Loucy (cell line): ENCODE data around the gene PPP1R9B.

Experiments
- H2AFZ ChIP-seq: fragments of 200-600 bp; sonication (generic); 2 replicates; pipeline ENCODE4 v1.6.0; 2016; ENCODE audit warnings: antibody characterized with exemption, mild to moderate bottlenecking, low read length, moderate library complexity
- H3F3A ChIP-seq: fragments of 200-600 bp; 2 replicates; pipeline ENCODE4 v1.6.0; 2016; ENCODE audit warnings: antibody characterized with exemption, low read depth, mild to moderate bottlenecking
- H3K27me3 ChIP-seq: fragments of 200-600 bp; sonication (generic); 2 replicates; pipeline ENCODE4 v1.6.1; 2014; ENCODE audit warnings: low read length, mild to moderate bottlenecking; ENCODE audit not compliant: insufficient read depth, poor library complexity, severe bottlenecking
- H3K36me3 ChIP-seq: fragments of 200-600 bp; sonication (generic); 2 replicates; pipeline ENCODE4 v1.6.1; 2016; ENCODE audit warnings: low read length; ENCODE audit not compliant: insufficient read depth
- H3K4me1 ChIP-seq: fragments of 200-600 bp; sonication (generic); 2 replicates; pipeline ENCODE4 v1.5.1; 2014; ENCODE audit warnings: low read length, mild to moderate bottlenecking; ENCODE audit not compliant: insufficient read depth, poor library complexity, severe bottlenecking
- H3K4me2 ChIP-seq: fragments of 200-600 bp; sonication (generic); 2 replicates; pipeline ENCODE4 v1.6.0; 2014; ENCODE audit warnings: antibody characterized with exemption, low read length, low read depth, mild to moderate bottlenecking; ENCODE audit not compliant: poor library complexity, severe bottlenecking
- H3K4me3 ChIP-seq: fragments of 200-600 bp; sonication (generic); 2 replicates; pipeline ENCODE4 v1.5.1; 2014; ENCODE audit warnings: low read length, mild to moderate bottlenecking, mixed read lengths; ENCODE audit not compliant: poor library complexity, severe bottlenecking
- H3K79me2 ChIP-seq: fragments of 200-600 bp; sonication (generic); 2 replicates; pipeline ENCODE4 v1.6.1; 2014; ENCODE audit warnings: low read length; ENCODE audit not compliant: insufficient read depth
- H3K9ac ChIP-seq: fragments of 200-600 bp; sonication (generic); 2 replicates; pipeline ENCODE4 v1.6.0; 2014; ENCODE audit warnings: mild to moderate bottlenecking, low read depth, low read length, moderate library complexity; ENCODE audit not compliant: poor library complexity, severe bottlenecking
- H3K9me2 ChIP-seq: fragments of 200-600 bp; sonication (generic); replicated peaks from 2 replicates; pipeline ENCODE4 v1.6.1; 2016; ENCODE audit warnings: low read depth, low read length, mixed read lengths
- H3K9me3 ChIP-seq: fragments of 200-600 bp; sonication (generic); 2 replicates; pipeline ENCODE4 v1.6.1; 2014; ENCODE audit warnings: mild to moderate bottlenecking, antibody characterized with exemption, low read length, low read depth; ENCODE audit not compliant: insufficient read depth
- H4K20me1 ChIP-seq: fragments of 200-600 bp; sonication (generic); 2 replicates; pipeline ENCODE4 v1.6.0; 2014; ENCODE audit warnings: antibody characterized with exemption, low read length, mild to moderate bottlenecking; ENCODE audit not compliant: insufficient read depth, poor library complexity, severe bottlenecking
- EZH2phosphoT487 ChIP-seq: fragments of 200-600 bp; IDR thresholded peaks from 2 replicates; pipeline ENCODE4 v1.6.1; 2018; ENCODE audit warnings: antibody characterized with exemption, mild to moderate bottlenecking, moderate library complexity, borderline replicate concordance
- TF ChIP-seq, protein P1 (sequence below): fragments of 200-600 bp; sonication (generic); conservative IDR thresholded peaks from 2 replicates; pipeline ENCODE4 v1.5.1; 2014; ENCODE audit warnings: mild to moderate bottlenecking, antibody characterized with exemption, low read length

The PPP1R9B gene

DNA sequence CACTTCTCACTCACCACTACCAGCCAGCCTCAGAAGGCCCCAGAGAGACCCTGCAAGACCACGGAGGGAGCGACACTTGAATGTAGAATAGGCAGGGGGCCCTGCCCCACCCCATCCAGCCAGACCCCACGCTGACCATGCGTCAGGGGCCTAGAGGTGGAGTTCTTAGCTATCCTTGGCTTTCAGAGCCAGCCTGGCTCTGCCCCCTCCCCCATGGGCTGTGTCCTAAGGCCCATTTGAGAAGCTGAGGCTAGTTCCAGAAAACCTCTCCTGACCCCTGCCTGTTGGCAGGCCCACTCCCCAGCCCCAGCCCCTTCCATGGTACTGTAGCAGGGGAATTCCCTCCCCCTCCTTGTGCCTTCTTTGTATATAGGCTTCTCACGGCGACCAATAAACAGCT lies 60.4 kb downstream of the PPP1R9B start:
- H3K27me3 ChIP-seq = no peaks in the 10 kb centered on the region
- H3K9me3 ChIP-seq = no peaks in the 10 kb centered on the region
- no peak for TF ChIP-seq EZH2phosphoT487
- TF ChIP-seq, protein P1, sequence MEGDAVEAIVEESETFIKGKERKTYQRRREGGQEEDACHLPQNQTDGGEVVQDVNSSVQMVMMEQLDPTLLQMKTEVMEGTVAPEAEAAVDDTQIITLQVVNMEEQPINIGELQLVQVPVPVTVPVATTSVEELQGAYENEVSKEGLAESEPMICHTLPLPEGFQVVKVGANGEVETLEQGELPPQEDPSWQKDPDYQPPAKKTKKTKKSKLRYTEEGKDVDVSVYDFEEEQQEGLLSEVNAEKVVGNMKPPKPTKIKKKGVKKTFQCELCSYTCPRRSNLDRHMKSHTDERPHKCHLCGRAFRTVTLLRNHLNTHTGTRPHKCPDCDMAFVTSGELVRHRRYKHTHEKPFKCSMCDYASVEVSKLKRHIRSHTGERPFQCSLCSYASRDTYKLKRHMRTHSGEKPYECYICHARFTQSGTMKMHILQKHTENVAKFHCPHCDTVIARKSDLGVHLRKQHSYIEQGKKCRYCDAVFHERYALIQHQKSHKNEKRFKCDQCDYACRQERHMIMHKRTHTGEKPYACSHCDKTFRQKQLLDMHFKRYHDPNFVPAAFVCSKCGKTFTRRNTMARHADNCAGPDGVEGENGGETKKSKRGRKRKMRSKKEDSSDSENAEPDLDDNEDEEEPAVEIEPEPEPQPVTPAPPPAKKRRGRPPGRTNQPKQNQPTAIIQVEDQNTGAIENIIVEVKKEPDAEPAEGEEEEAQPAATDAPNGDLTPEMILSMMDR = no peak
- H3K4me3 ChIP-seq = no peak overlapping the region
- H3K36me3 ChIP-seq = no peaks in the 10 kb centered on the region
- no peaks in the 10 kb centered on the region for H3F3A ChIP-seq
- H3K4me1 ChIP-seq = peaks cover 7% of the 10 kb centered on the region
- no peaks in the 10 kb centered on the region for H4K20me1 ChIP-seq
- no peak overlapping the region for H2AFZ ChIP-seq
- no peak overlapping the region for H3K9ac ChIP-seq
- no peak overlapping the region for H3K4me2 ChIP-seq
- no peaks in the 10 kb centered on the region for H3K9me2 ChIP-seq
- H3K79me2 ChIP-seq = no peaks in the 10 kb centered on the region

DNA sequence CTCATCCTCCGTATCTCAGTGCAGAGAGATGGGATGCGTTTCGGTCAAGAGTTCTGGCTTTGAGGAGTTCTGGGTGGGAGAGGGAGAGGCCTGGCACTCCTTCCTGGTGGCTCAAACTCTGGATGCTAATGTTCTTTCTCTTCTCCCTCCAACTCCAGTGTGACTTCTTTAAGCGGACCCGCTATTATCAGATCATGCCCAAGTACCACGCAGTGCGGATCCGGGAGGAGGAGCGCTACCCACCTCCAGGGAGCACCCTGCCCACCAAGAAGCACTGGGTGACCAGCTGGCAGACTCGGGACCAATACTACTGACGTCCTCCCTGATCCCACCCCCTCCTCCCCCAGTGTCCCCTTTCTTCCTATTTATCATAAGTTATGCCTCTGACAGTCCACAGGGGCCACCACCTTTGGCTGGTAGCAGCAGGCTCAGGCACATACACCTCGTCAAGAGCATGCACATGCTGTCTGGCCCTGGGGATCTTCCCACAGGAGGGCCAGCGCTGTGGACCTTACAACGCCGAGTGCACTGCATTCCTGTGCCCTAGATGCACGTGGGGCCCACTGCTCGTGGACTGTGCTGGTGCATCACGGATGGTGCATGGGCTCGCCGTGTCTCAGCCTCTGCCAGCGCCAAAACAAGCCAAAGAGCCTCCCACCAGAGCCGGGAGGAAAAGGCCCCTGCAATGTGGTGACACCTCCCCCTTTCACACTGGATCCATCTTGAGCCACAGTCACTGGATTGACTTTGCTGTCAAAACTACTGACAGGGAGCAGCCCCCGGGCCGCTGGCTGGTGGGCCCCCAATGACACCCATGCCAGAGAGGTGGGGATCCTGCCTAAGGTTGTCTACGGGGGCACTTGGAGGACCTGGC lies 61.3 kb downstream of the PPP1R9B start:
- TF ChIP-seq EZH2phosphoT487 = no peak
- TF ChIP-seq, protein P1 = no peak
- no peaks in the 10 kb centered on the region for H3K79me2 ChIP-seq
- H3F3A ChIP-seq = no peaks in the 10 kb centered on the region
- H3K9me2 ChIP-seq = no peaks in the 10 kb centered on the region
- H3K9ac ChIP-seq = no peak overlapping the region
- H2AFZ ChIP-seq = no peak overlapping the region
- no peaks in the 10 kb centered on the region for H4K20me1 ChIP-seq
- H3K36me3 ChIP-seq = no peaks in the 10 kb centered on the region
- no peaks in the 10 kb centered on the region for H3K9me3 ChIP-seq
- H3K4me1 ChIP-seq = peaks cover 3% of the 10 kb centered on the region
- no peaks in the 10 kb centered on the region for H3K27me3 ChIP-seq
- no peak overlapping the region for H3K4me2 ChIP-seq
- no peak overlapping the region for H3K4me3 ChIP-seq

DNA sequence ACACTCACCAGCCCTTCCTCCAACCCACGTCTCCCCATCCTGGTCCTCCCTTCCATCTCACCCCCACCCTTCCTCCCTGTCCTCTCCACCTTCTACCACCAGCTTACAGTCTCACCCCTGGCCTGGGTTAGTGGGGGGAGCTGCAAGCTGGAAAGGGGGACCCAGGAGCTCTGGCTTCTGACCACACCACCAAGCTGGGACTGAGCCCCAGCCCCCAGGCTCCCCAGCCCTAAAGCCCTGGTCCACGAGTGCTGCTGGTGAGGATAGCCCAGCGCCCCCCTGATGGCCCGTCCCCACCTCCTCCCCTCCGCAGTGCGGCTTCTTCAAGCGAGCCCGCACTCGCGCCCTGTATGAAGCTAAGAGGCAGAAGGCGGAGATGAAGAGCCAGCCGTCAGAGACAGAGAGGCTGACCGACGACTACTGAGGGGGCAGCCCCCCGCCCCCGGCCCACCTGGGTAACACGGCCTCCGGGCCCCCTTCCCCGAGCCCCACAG lies 62.5 kb downstream of the PPP1R9B start:
- Histone ChIP-seq H2AFZ (no peak overlapping the region), H3K27me3 (no peaks in the 10 kb centered on the region), H3K36me3 (no peaks in the 10 kb centered on the region), H4K20me1 (no peaks in the 10 kb centered on the region), H3K4me3 (no peak overlapping the region), H3F3A (no peaks in the 10 kb centered on the region), H3K9me2 (no peaks in the 10 kb centered on the region), H3K4me1 (no peaks in the 10 kb centered on the region), H3K9ac (no peak overlapping the region), H3K9me3 (no peaks in the 10 kb centered on the region), H3K79me2 (no peaks in the 10 kb centered on the region), H3K4me2 (no peak overlapping the region)
- TF ChIP-seq, protein P1 = no peak
- no peak for TF ChIP-seq EZH2phosphoT487
